Trophoblast cell (in vitro differentiated cells and primary cell): ENCODE measurements around the gene TRIM68.

Source experiments
- DNase-seq, 2 donors: peaks; one replicate each; pipeline ENCODE4 v3.0.0-alpha.2; 2016
- H2AFZ ChIP-seq: 2 replicates; pipeline ENCODE4 v1.6.1; 2013; ENCODE audit warnings: low read length, moderate library complexity, mild to moderate bottlenecking; ENCODE audit not compliant: insufficient read depth, poor library complexity
- H2AK5ac ChIP-seq: 2 replicates; pipeline ENCODE4 v1.6.1; 2013; ENCODE audit warnings: mild to moderate bottlenecking, low read length
- H2BK120ac ChIP-seq: 2 replicates; pipeline ENCODE4 v1.6.1; 2013; ENCODE audit warnings: low read length, mild to moderate bottlenecking, moderate library complexity; ENCODE audit not compliant: insufficient read depth, poor library complexity
- H2BK12ac ChIP-seq: 2 replicates; pipeline ENCODE4 v1.6.1; 2013; ENCODE audit warnings: mild to moderate bottlenecking, low read length, moderate library complexity
- H2BK5ac ChIP-seq: 2 replicates; pipeline ENCODE4 v1.6.1; 2013; ENCODE audit warnings: low read length, low read depth, moderate library complexity, mild to moderate bottlenecking; ENCODE audit not compliant: poor library complexity
- H3K14ac ChIP-seq: 2 replicates; pipeline ENCODE4 v1.6.1; 2013; ENCODE audit warnings: mild to moderate bottlenecking, low read length
- H3K18ac ChIP-seq: 2 replicates; pipeline ENCODE4 v1.6.1; 2013; ENCODE audit warnings: mild to moderate bottlenecking, low read length
- H3K23ac ChIP-seq: 2 replicates; pipeline ENCODE4 v1.6.1; 2013; ENCODE audit warnings: low read length
- H3K27ac ChIP-seq: 2 replicates; pipeline ENCODE4 v1.5.1; 2013; ENCODE audit warnings: low read depth, mild to moderate bottlenecking, inconsistent platforms, low read length, moderate library complexity
- H3K27me3 ChIP-seq: 2 replicates; pipeline ENCODE4 v1.6.1; 2013; ENCODE audit warnings: inconsistent platforms, mild to moderate bottlenecking, low read length, moderate library complexity; ENCODE audit not compliant: insufficient read depth
- H3K36me3 ChIP-seq, 2 experiments: 1 replicate in 1 of 2; 2 replicates in 1 of 2; pipeline ENCODE4 v1.6.1; 2013; ENCODE audit warnings: low read length in 2 of 2, mild to moderate bottlenecking in 2 of 2, moderate library complexity in 1 of 2; ENCODE audit not compliant: insufficient read depth in 2 of 2, control insufficient read depth in 1 of 2
- H3K4ac ChIP-seq: 2 replicates; pipeline ENCODE4 v1.6.1; 2013; ENCODE audit warnings: low read depth, mild to moderate bottlenecking, low read length, moderate library complexity
- H3K4me1 ChIP-seq, 2 experiments: 1 replicate in 1 of 2; 2 replicates in 1 of 2; pipeline ENCODE4 v1.6.1; 2013; ENCODE audit warnings: low read length in 2 of 2, mild to moderate bottlenecking in 2 of 2, moderate library complexity in 1 of 2; ENCODE audit not compliant: insufficient read depth in 2 of 2, control insufficient read depth in 1 of 2
- H3K4me2 ChIP-seq: 2 replicates; pipeline ENCODE4 v1.6.1; 2013; ENCODE audit warnings: inconsistent platforms, mild to moderate bottlenecking, low read length, moderate library complexity
- H3K4me3 ChIP-seq: 2 replicates; pipeline ENCODE4 v1.5.1; 2013; ENCODE audit warnings: mild to moderate bottlenecking, low read depth, low read length, inconsistent platforms
- H3K79me1 ChIP-seq: one replicate; pipeline ENCODE4 v1.6.1; 2013; ENCODE audit warnings: low read length
- H3K79me2 ChIP-seq: 2 replicates; pipeline ENCODE4 v1.6.1; 2013; ENCODE audit warnings: low read length, mild to moderate bottlenecking; ENCODE audit not compliant: control insufficient read depth, insufficient read depth, poor library complexity
- H3K9ac ChIP-seq: 2 replicates; pipeline ENCODE4 v1.6.1; 2013; ENCODE audit warnings: mild to moderate bottlenecking, low read length
- H3K9me3 ChIP-seq: 2 replicates; pipeline ENCODE4 v1.6.1; 2013; ENCODE audit warnings: low read depth, mild to moderate bottlenecking, control low read depth, inconsistent platforms, low read length; ENCODE audit not compliant: insufficient read depth
- H4K12ac ChIP-seq: 2 replicates; pipeline ENCODE4 v1.6.1; 2013; ENCODE audit warnings: low read depth, mild to moderate bottlenecking, low read length, moderate library complexity
- H4K8ac ChIP-seq: 2 replicates; pipeline ENCODE4 v1.6.1; 2013; ENCODE audit warnings: low read depth, mild to moderate bottlenecking, low read length, moderate library complexity
- H4K91ac ChIP-seq: one replicate; pipeline ENCODE4 v1.6.1; 2013; ENCODE audit warnings: low read depth, mild to moderate bottlenecking, low read length, moderate library complexity
- WGBS: extraction: QIAGEN DNeasy Blood & Tissue Kit; methylation state at CpG from one replicate; pipeline ENCODE4 v1.1.7; 2013; ENCODE audit warnings: missing lambda C conversion rate; ENCODE audit not compliant: insufficient read length, insufficient coverage; ENCODE audit errors: extremely low coverage; 5-methylcytosine and 5-hydroxymethylcytosine counted together

The TRIM68 gene

GRCh38 chr11:4644233-4644632, 36.2 kb upstream of the TRIM68 start:
- Histone ChIP-seq H3K27ac (no peak overlapping the region), H2BK5ac (no peak overlapping the region), H4K8ac (no peak overlapping the region), H3K27me3 (no peaks in the 10 kb centered on the region), H2BK12ac (no peak overlapping the region), H2AFZ (no peak overlapping the region), H3K14ac (no peak overlapping the region), H3K4me3 (no peak overlapping the region), H3K9ac (no peak overlapping the region), H3K36me3 (no peaks in the 10 kb centered on the region), H3K18ac (no peak overlapping the region), H3K9me3 (peaks cover 5% of the 10 kb centered on the region), H2AK5ac (no peak overlapping the region), H3K4ac (no peak overlapping the region), H4K91ac (no peak overlapping the region), H4K12ac (no peak overlapping the region), H3K79me2 (no peaks in the 10 kb centered on the region), H3K79me1 (no peaks in the 10 kb centered on the region), H3K23ac (no peak overlapping the region), H3K4me1 (peaks cover 7 to 8% of the 10 kb centered on the region in 2 experiments), H3K4me2 (no peak overlapping the region), H2BK120ac (no peak overlapping the region)
- no peak for DNase-seq
- no CpG with 5 or more reads among the region's 4 CpGs for WGBS

- H3K79me1 ChIP-seq, result no peaks in the 10 kb centered on the region
- H2BK5ac ChIP-seq, result no peak within 1 kb of the TSS
- WGBS, result no CpG with 5 or more reads among the region's 3 CpGs
- peaks cover 5% of the 10 kb centered on the region for H3K9me3 ChIP-seq
- H3K79me2 ChIP-seq, result no peaks in the 10 kb centered on the region
- no peak within 1 kb of the TSS for H4K91ac ChIP-seq
- no peaks in the 10 kb centered on the region for H3K36me3 ChIP-seq
- H3K27ac ChIP-seq, result no peak within 1 kb of the TSS
- no peak within 1 kb of the TSS for H2BK12ac ChIP-seq
- no peaks in the 10 kb centered on the region for H3K27me3 ChIP-seq
- no peak within 1 kb of the TSS for H3K23ac ChIP-seq
- no peak within 1 kb of the TSS for H3K9ac ChIP-seq
- no peak within 1 kb of the TSS for H3K4me3 ChIP-seq
- DNase-seq, result no peak
- H2AFZ ChIP-seq, result no peak within 1 kb of the TSS
- H2AK5ac ChIP-seq, result no peak within 1 kb of the TSS
- no peak within 1 kb of the TSS for H3K14ac ChIP-seq
- H3K18ac ChIP-seq, result no peak within 1 kb of the TSS
- no peak within 1 kb of the TSS for H3K4me2 ChIP-seq
- peaks cover 7 to 8% of the 10 kb centered on the region in 2 experiments for H3K4me1 ChIP-seq
- no peak within 1 kb of the TSS for H4K8ac ChIP-seq
- H2BK120ac ChIP-seq, result no peak within 1 kb of the TSS
- H4K12ac ChIP-seq, result no peak within 1 kb of the TSS
- H3K4ac ChIP-seq, result no peak within 1 kb of the TSS
Observed at GRCh38 chr11:4643682-4644081, 35.7 kb upstream of the TRIM68 start, which contains the start of gene OR51E1. OR51E1 (plus strand) TSS chr11:4643982; CDS start chr11:4652527, 8,545 bp downstream.

DNA sequence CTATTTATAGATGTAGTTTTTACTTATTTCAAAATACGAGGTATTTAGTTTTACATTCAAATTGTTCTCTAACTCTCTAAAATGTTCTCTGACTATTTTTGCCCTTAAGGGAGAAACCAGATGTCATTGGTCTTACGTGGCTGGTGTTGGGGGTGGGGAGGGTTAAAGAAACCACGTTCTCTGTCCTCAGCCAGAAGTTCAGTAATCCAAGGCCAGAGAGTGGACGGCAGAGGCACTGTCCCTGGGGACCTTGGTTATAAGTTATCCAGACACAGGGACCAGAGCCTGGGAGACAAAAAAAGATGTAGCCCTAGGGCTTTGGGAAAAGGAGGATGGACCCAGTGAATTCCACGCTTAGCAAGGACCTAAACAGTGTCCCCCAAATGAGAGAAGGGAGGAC, 35.0 kb upstream of the TRIM68 start:
- H3K36me3 ChIP-seq, result no peaks in the 10 kb centered on the region
- H4K8ac ChIP-seq, result no peak overlapping the region
- H2BK120ac ChIP-seq, result no peak overlapping the region
- no CpG with 5 or more reads among the region's 5 CpGs for WGBS
- H3K9ac ChIP-seq, result no peak overlapping the region
- peaks cover 7 to 8% of the 10 kb centered on the region in 2 experiments for H3K4me1 ChIP-seq
- no peaks in the 10 kb centered on the region for H3K79me1 ChIP-seq
- H3K14ac ChIP-seq, result no peak overlapping the region
- H3K27ac ChIP-seq, result no peak overlapping the region
- H3K79me2 ChIP-seq, result no peaks in the 10 kb centered on the region
- no peak overlapping the region for H3K4me2 ChIP-seq
- no peak overlapping the region for H4K91ac ChIP-seq
- H2AK5ac ChIP-seq, result no peak overlapping the region
- no peak for DNase-seq
- H3K9me3 ChIP-seq, result peaks cover 5% of the 10 kb centered on the region
- H3K23ac ChIP-seq, result no peak overlapping the region
- no peak overlapping the region for H3K4ac ChIP-seq
- no peak overlapping the region for H2BK5ac ChIP-seq
- H3K27me3 ChIP-seq, result no peaks in the 10 kb centered on the region
- H3K4me3 ChIP-seq, result no peak overlapping the region
- H3K18ac ChIP-seq, result no peak overlapping the region
- H2AFZ ChIP-seq, result no peak overlapping the region
- H4K12ac ChIP-seq, result no peak overlapping the region
- H2BK12ac ChIP-seq, result no peak overlapping the region

DNA sequence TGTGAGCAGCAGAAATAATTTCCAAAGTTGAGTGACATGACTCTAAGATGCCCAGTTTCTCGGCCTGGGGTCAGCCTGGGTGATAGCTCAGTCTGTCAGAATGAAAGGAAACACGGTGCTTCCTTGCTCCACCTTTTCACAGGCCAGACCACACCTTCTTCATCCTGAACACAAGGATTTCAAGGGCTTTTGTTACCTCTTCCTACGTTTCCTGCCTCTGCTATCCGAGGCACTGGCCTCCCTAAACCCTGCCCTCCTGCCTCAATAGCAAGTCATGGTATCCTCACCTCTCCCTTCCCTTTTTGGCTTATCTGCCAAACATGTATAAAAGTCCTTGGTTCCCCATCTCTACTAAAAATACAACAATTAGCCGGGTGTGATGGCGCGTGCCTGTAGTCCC, 34.0 kb upstream of the TRIM68 start:
- WGBS, result no CpG with 5 or more reads among the region's 7 CpGs
- Histone ChIP-seq H2BK120ac (no peak overlapping the region), H3K18ac (no peak overlapping the region), H4K12ac (no peak overlapping the region), H3K14ac (no peak overlapping the region), H2AK5ac (no peak overlapping the region), H3K4me1 (peaks cover 7 to 8% of the 10 kb centered on the region in 2 experiments), H3K27ac (no peak overlapping the region), H3K9me3 (peaks cover 6% of the 10 kb centered on the region), H4K8ac (no peak overlapping the region), H3K79me2 (no peaks in the 10 kb centered on the region), H3K4me3 (no peak overlapping the region), H3K79me1 (no peaks in the 10 kb centered on the region), H4K91ac (no peak overlapping the region), H3K23ac (no peak overlapping the region), H3K27me3 (no peaks in the 10 kb centered on the region), H3K9ac (no peak overlapping the region), H3K4ac (no peak overlapping the region), H2AFZ (no peak overlapping the region), H3K36me3 (no peaks in the 10 kb centered on the region), H3K4me2 (no peak overlapping the region), H2BK12ac (no peak overlapping the region), H2BK5ac (no peak overlapping the region)
- DNase-seq, result no peak
